Measurements from ENCODE around the gene CCP110.

CCP110 gene

DNA sequence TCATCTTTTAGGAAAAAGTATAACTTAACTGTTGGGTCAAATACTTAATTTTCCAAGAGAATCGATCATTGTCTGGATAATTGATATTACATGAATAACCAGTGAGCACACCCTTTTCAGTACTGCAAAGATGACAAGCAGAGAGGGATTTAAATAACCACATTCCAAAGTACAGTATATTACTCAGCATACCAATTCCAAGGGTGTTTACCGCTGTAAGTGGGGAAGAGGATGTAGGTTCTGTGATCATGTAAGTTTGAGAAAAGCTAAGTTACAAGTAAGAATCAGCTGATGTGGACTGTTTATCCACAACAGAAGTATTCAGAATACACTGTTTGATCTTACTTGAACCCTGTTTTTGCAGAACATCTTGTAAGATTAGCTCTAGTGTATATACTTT, 8.0 kb upstream of the CCP110 start:
- TF ChIP-seq POLR2AphosphoS5 (IDR thresholded peaks at IDR 0.05; ENCODE audit: low read depth, low read length) (no peak), POLR2A (IDR thresholded peaks at IDR 0.05; ENCODE audit: low read depth, low read length) (no peak), TAF1 (IDR thresholded peaks at IDR 0.05; ENCODE audit: borderline replicate concordance, low read depth, low read length) (no peak)
- FAIRE-seq (no peak), DNase-seq (ENCODE audit: insufficient read length) (no peak)

GRCh38 chr16:19517424-19518089, 6.2 kb upstream of the CCP110 start:
- FAIRE-seq (no peak), DNase-seq (ENCODE audit: insufficient read length) (no peak)
- TF ChIP-seq POLR2AphosphoS5 (IDR thresholded peaks at IDR 0.05; ENCODE audit: low read depth, low read length) = no peak
- no peak for TF ChIP-seq TAF1 (IDR thresholded peaks at IDR 0.05; ENCODE audit: borderline replicate concordance, low read depth, low read length)
- TF ChIP-seq POLR2A (IDR thresholded peaks at IDR 0.05; ENCODE audit: low read depth, low read length) = no peak

DNA sequence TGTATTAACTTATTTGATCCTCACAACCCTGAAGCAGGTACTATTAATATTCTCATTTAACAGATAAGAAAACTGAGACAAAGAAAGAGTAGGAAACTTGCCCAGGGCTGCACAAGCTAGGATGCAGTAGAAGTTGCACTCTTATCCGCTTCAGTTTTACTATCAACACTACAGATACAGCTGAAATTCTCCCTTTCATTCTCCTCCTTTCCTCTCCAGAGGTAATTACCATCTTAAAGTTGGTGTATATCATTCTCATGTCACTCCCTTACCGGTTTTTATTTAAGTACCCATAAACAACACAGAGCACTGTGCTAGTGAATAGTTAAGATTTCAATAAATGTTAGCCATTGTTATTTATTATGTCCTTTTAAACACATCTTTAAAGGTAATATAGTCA, 5.4 kb upstream of the CCP110 start:
- TF ChIP-seq POLR2AphosphoS5 (IDR thresholded peaks at IDR 0.05; ENCODE audit: low read depth, low read length) = no peak
- no peak for TF ChIP-seq POLR2A (IDR thresholded peaks at IDR 0.05; ENCODE audit: low read depth, low read length)
- no peak for TF ChIP-seq TAF1 (IDR thresholded peaks at IDR 0.05; ENCODE audit: borderline replicate concordance, low read depth, low read length)
- FAIRE-seq (no peak), DNase-seq (ENCODE audit: insufficient read length) (no peak)

DNA sequence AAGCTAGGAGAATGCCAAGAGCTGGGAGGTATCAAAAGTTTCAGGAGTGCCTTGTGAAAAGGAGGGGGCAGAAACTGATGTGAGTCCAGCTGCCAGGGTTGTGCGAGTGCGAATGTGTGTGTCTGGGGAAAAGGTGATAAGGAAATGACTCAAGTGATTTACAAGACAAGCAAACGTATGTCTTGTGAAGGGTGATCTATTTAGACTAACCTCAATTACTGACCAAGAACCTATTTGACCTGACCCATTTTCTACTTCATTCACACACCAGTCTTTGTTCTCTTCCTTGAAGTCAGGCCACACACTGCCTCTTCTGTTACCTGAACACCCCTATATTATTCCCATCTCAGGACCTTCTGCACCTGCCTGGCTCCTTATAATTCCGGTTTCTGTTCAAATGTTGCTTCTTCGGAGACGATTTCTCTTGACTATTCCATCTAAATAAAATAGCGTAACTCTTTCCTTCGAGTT, 2.8 kb upstream of the CCP110 start:
- no peak for FAIRE-seq
- TF ChIP-seq TAF1 (IDR thresholded peaks at IDR 0.05; ENCODE audit: borderline replicate concordance, low read depth, low read length) = no peak
- TF ChIP-seq POLR2A (IDR thresholded peaks at IDR 0.05; ENCODE audit: low read depth, low read length) = no peak
- TF ChIP-seq POLR2AphosphoS5 (IDR thresholded peaks at IDR 0.05; ENCODE audit: low read depth, low read length) = no peak
- no peak for DNase-seq (ENCODE audit: insufficient read length)

GRCh38 chr16:19521471-19522396, 2.0 kb upstream of the CCP110 start, which contains the start of gene GDE1:
Gene GDE1 (minus strand): TSS chr16:19522098. CDS start chr16:19521964, 134 bp downstream.
- peak; percentile 80 for TF ChIP-seq POLR2AphosphoS5 (IDR thresholded peaks at IDR 0.05; ENCODE audit: low read depth, low read length)
- TF ChIP-seq TAF1 (IDR thresholded peaks at IDR 0.05; ENCODE audit: borderline replicate concordance, low read depth, low read length) = no peak
- TF ChIP-seq POLR2A (IDR thresholded peaks at IDR 0.05; ENCODE audit: low read depth, low read length) = peak; percentile 85
- peak; percentile 82 for DNase-seq (ENCODE audit: insufficient read length)
- peak; percentile 92 for FAIRE-seq

GRCh38 chr16:19522397-19522732, 1.4 kb upstream of the CCP110 start:
- FAIRE-seq (no peak), DNase-seq (ENCODE audit: insufficient read length) (no peak)
- TF ChIP-seq POLR2A (IDR thresholded peaks at IDR 0.05; ENCODE audit: low read depth, low read length) (no peak), POLR2AphosphoS5 (IDR thresholded peaks at IDR 0.05; ENCODE audit: low read depth, low read length) (no peak), TAF1 (IDR thresholded peaks at IDR 0.05; ENCODE audit: borderline replicate concordance, low read depth, low read length) (no peak)

GRCh38 chr16:19522760-19523159, 982 bp upstream of the CCP110 start:
- DNase-seq (ENCODE audit: insufficient read length) = no peak
- FAIRE-seq = no peak
- TF ChIP-seq POLR2A (IDR thresholded peaks at IDR 0.05; ENCODE audit: low read depth, low read length) (no peak), POLR2AphosphoS5 (IDR thresholded peaks at IDR 0.05; ENCODE audit: low read depth, low read length) (no peak), TAF1 (IDR thresholded peaks at IDR 0.05; ENCODE audit: borderline replicate concordance, low read depth, low read length) (no peak)

GRCh38 chr16:19523184-19523558, 571 bp upstream of the CCP110 start:
- no peak for FAIRE-seq
- DNase-seq (ENCODE audit: insufficient read length) = no peak
- TF ChIP-seq TAF1 (IDR thresholded peaks at IDR 0.05; ENCODE audit: borderline replicate concordance, low read depth, low read length) = no peak
- TF ChIP-seq POLR2AphosphoS5 (IDR thresholded peaks at IDR 0.05; ENCODE audit: low read depth, low read length) = no peak
- no peak for TF ChIP-seq POLR2A (IDR thresholded peaks at IDR 0.05; ENCODE audit: low read depth, low read length)

DNA sequence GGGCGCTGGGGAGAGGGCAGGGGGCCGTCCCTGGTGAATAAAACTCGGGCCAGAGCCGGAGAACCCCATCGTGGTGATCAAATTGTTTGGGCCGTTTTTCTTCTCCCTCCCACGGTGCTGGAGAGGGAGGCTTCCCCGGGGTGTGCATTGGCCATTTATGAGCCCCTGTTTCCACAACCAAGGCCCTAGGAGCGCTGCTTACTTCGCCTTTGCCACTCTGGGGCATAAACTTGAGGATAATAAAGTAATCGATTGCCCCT, 544 bp downstream of the CCP110 start:
- no peak for FAIRE-seq
- TF ChIP-seq POLR2AphosphoS5 (IDR thresholded peaks at IDR 0.05; ENCODE audit: low read depth, low read length) (no peak), TAF1 (IDR thresholded peaks at IDR 0.05; ENCODE audit: borderline replicate concordance, low read depth, low read length) (no peak), POLR2A (IDR thresholded peaks at IDR 0.05; ENCODE audit: low read depth, low read length) (no peak)
- no peak for DNase-seq (ENCODE audit: insufficient read length)

- peak; percentile 53 for FAIRE-seq
- TF ChIP-seq TAF1 (IDR thresholded peaks at IDR 0.05; ENCODE audit: borderline replicate concordance, low read depth, low read length) (no peak), POLR2A (IDR thresholded peaks at IDR 0.05; ENCODE audit: low read depth, low read length) (peak; percentile 57)
- no peak for DNase-seq (ENCODE audit: insufficient read length)
These were observed 1.1 kb downstream of the CCP110 start for GRCh38 chr16:19524616-19525384.

DNA sequence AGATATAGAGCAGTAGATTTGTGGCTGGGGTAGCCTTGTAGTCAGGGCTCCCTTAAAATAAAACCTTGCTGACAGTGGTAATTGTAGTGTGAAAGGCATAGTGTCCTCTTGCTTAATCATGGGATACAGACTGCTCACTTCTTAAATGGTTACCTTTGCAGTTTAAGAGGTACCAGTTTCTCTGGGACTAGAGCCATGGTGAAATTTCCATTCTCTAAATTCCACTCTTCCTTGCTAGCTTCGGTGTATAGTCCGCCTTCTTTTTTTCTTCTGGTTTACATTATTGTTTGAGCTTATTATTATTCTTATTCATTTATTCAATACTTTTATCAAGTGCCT, 1.6 kb downstream of the CCP110 start:
- TF ChIP-seq POLR2A (IDR thresholded peaks at IDR 0.05; ENCODE audit: low read depth, low read length) (no peak), POLR2AphosphoS5 (IDR thresholded peaks at IDR 0.05; ENCODE audit: low read depth, low read length) (peak; percentile 66; the same call in 1 of the 2 replicates), TAF1 (IDR thresholded peaks at IDR 0.05; ENCODE audit: borderline replicate concordance, low read depth, low read length) (no peak)
- DNase-seq (ENCODE audit: insufficient read length) (no peak), FAIRE-seq (no peak)
